ENCODE data around the gene MED12L.

MED12L gene

DNA sequence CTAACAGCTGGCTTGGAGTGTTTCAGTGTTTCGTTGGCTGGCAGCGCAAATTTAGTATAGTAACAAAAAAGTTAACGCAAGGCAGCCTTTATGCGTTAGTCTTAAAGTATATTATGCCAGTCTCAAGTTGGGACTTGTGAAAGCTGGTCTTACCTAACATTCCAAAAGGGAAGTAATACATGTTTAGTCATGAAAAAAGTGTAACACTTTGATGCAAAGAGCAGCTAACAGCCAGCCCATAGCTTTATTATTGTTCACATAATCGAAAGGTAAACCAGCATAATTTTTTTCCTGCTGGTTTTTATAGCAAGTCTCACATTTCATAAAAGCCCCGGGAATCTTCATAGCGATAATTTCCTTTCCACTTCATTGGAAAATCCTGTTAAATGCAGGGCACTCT, 233.5 kb downstream of the MED12L start:
- H3K9ac ChIP-seq: no peak overlapping the region
- no peaks in the 10 kb centered on the region for H3K27me3 ChIP-seq (ENCODE audit: insufficient read depth, low read depth)
- no peaks in the 10 kb centered on the region for H3K36me3 ChIP-seq (ENCODE audit: insufficient read depth)
- no peak overlapping the region for H3K27ac ChIP-seq
- no peak overlapping the region for H3K4me2 ChIP-seq
- H2AFZ ChIP-seq (ENCODE audit: low read depth): no peak overlapping the region
- TF ChIP-seq, protein P1, sequence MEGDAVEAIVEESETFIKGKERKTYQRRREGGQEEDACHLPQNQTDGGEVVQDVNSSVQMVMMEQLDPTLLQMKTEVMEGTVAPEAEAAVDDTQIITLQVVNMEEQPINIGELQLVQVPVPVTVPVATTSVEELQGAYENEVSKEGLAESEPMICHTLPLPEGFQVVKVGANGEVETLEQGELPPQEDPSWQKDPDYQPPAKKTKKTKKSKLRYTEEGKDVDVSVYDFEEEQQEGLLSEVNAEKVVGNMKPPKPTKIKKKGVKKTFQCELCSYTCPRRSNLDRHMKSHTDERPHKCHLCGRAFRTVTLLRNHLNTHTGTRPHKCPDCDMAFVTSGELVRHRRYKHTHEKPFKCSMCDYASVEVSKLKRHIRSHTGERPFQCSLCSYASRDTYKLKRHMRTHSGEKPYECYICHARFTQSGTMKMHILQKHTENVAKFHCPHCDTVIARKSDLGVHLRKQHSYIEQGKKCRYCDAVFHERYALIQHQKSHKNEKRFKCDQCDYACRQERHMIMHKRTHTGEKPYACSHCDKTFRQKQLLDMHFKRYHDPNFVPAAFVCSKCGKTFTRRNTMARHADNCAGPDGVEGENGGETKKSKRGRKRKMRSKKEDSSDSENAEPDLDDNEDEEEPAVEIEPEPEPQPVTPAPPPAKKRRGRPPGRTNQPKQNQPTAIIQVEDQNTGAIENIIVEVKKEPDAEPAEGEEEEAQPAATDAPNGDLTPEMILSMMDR (conservative IDR thresholded peaks at IDR 0.05; ENCODE audit: low read depth, low read length): no peak
- no peak overlapping the region for H3K4me3 ChIP-seq (IDR thresholded peaks at IDR 0.05; ENCODE audit: insufficient read depth, low read depth, low read length)
- no peaks in the 10 kb centered on the region for H3K79me2 ChIP-seq (ENCODE audit: insufficient read depth, low read depth)
- no peaks in the 10 kb centered on the region for H4K20me1 ChIP-seq (ENCODE audit: insufficient read depth)
- peaks cover 25% of the 10 kb centered on the region for H3K4me1 ChIP-seq (ENCODE audit: low read depth, poor library complexity, severe bottlenecking)

DNA sequence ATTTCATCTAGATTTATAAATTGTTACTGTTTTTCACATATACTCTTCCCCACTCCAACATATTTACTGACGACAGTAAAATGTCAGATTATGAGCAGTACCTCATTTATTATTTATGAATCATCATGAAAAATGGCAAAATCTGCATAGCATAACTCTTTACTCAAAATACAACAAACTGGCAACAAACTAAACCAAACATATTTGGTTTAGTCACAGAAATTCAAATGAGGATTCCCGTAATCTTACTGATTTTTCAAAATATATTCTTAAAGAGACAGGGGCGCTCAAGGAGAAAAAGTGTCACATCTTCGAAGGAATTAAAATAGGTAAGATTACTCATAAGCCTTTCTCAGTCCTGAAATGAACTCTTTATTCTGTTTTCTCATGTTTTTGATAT, 234.2 kb downstream of the MED12L start:
- Histone ChIP-seq H2AFZ (ENCODE audit: low read depth) (no peak overlapping the region), H3K36me3 (ENCODE audit: insufficient read depth) (no peaks in the 10 kb centered on the region), H3K4me2 (no peak overlapping the region), H3K27me3 (ENCODE audit: insufficient read depth, low read depth) (no peaks in the 10 kb centered on the region), H3K79me2 (ENCODE audit: insufficient read depth, low read depth) (no peaks in the 10 kb centered on the region), H3K4me1 (ENCODE audit: low read depth, poor library complexity, severe bottlenecking) (peaks cover 25% of the 10 kb centered on the region), H3K9ac (no peak overlapping the region), H3K4me3 (IDR thresholded peaks at IDR 0.05; ENCODE audit: insufficient read depth, low read depth, low read length) (no peak overlapping the region), H4K20me1 (ENCODE audit: insufficient read depth) (no peaks in the 10 kb centered on the region), H3K27ac (no peak overlapping the region)
- TF ChIP-seq, protein P1 (conservative IDR thresholded peaks at IDR 0.05; ENCODE audit: low read depth, low read length): no peak

DNA sequence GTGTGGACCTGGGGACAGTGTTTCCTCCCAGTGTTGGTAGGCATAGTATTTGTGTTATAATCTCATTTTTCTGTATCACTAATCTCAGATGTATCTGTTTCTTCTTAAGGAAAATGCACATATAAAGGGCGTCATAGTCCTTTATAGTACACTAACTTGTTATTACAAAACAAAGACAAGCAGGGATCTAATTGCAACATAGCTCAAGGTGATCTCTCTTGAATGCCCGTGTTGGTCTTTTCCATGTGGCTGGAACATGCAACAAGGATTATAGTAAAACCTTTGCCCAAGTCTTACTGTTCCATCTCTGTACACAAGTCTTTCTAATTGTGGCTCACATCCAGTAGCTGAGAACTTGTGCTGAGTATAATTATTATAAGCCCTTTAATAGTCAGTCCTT, 234.7 kb downstream of the MED12L start:
- no peaks in the 10 kb centered on the region for H3K36me3 ChIP-seq (ENCODE audit: insufficient read depth)
- no peak overlapping the region for H3K4me2 ChIP-seq
- H3K79me2 ChIP-seq (ENCODE audit: insufficient read depth, low read depth): no peaks in the 10 kb centered on the region
- no peak overlapping the region for H2AFZ ChIP-seq (ENCODE audit: low read depth)
- no peaks in the 10 kb centered on the region for H4K20me1 ChIP-seq (ENCODE audit: insufficient read depth)
- H3K4me3 ChIP-seq (IDR thresholded peaks at IDR 0.05; ENCODE audit: insufficient read depth, low read depth, low read length): no peak overlapping the region
- H3K9ac ChIP-seq: no peak overlapping the region
- no peaks in the 10 kb centered on the region for H3K27me3 ChIP-seq (ENCODE audit: insufficient read depth, low read depth)
- peaks cover 24% of the 10 kb centered on the region for H3K4me1 ChIP-seq (ENCODE audit: low read depth, poor library complexity, severe bottlenecking)
- TF ChIP-seq, protein P1 (conservative IDR thresholded peaks at IDR 0.05; ENCODE audit: low read depth, low read length): no peak
- no peak overlapping the region for H3K27ac ChIP-seq

DNA sequence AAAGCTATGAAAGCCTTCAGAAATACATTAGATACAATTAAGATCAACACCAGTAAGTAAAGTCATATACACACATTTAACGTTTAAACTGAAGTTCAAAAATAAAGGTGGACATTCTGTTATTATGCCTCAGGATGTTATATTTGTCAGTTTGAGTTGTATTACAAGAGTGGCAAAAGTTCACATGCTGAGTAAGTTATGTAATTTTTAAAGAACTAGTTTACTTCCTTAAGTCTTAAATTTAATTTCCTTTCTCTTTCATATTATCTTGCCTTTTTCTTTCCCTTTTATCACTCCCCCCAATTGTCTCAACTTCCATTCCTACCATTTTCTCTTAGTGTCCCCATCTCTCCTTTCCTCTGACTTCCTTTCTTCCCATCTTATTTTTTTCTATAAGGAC, 236.1 kb downstream of the MED12L start:
- Histone ChIP-seq H3K36me3 (ENCODE audit: insufficient read depth) (no peaks in the 10 kb centered on the region), H3K4me1 (ENCODE audit: low read depth, poor library complexity, severe bottlenecking) (peaks cover 12% of the 10 kb centered on the region)
- TF ChIP-seq, protein P1 (conservative IDR thresholded peaks at IDR 0.05; ENCODE audit: low read depth, low read length): no peak

More for the DNA sequence above, 236.1 kb downstream of the MED12L start:
- Histone ChIP-seq H3K4me3 (IDR thresholded peaks at IDR 0.05; ENCODE audit: insufficient read depth, low read depth, low read length) (no peak overlapping the region), H2AFZ (ENCODE audit: low read depth) (no peak overlapping the region), H4K20me1 (ENCODE audit: insufficient read depth) (no peaks in the 10 kb centered on the region), H3K27ac (no peak overlapping the region), H3K27me3 (ENCODE audit: insufficient read depth, low read depth) (no peaks in the 10 kb centered on the region), H3K9ac (no peak overlapping the region), H3K4me2 (no peak overlapping the region), H3K79me2 (ENCODE audit: insufficient read depth, low read depth) (no peaks in the 10 kb centered on the region)
